DND-41 (cell line): ENCODE measurements around the gene MICB.
A peak's percentile ranks its signal among the peaks of the same experiment; 100 is the strongest.

ENCODE experiments used
- ATAC-seq: fragments of 200-7000 bp; cut with Tn5 transposase; 3 replicates; pipeline ENCODE4 v1.9.1; 2021; ENCODE audit warnings: low read depth; ENCODE audit not compliant: insufficient read depth
- DNase-seq: peaks from one replicate; pipeline ENCODE4 v3.0.0-alpha.2; 2020
- H2AFZ ChIP-seq: 2 replicates; pipeline ENCODE4 v1.6.0; 2012; ENCODE audit warnings: low read depth, low read length
- H3K27ac ChIP-seq: 2 replicates; pipeline ENCODE4 v1.5.1; 2012; ENCODE audit warnings: low read length, inconsistent platforms
- H3K27me3 ChIP-seq: fragments of 200-600 bp; sonication (generic); 2 replicates; pipeline ENCODE4 v1.6.0; 2012; ENCODE audit warnings: low read length, mild to moderate bottlenecking, inconsistent platforms; ENCODE audit not compliant: insufficient read depth, poor library complexity
- H3K36me3 ChIP-seq: 2 replicates; pipeline ENCODE4 v1.5.1; 2012; ENCODE audit warnings: low read length, inconsistent platforms; ENCODE audit not compliant: insufficient read depth
- H3K4me1 ChIP-seq: 2 replicates; pipeline ENCODE4 v1.5.1; 2012; ENCODE audit warnings: mild to moderate bottlenecking, low read length; ENCODE audit not compliant: insufficient read depth
- H3K4me2 ChIP-seq: 2 replicates; pipeline ENCODE4 v1.6.0; 2012; ENCODE audit warnings: mild to moderate bottlenecking, moderate library complexity, low read length, inconsistent platforms; ENCODE audit not compliant: insufficient read depth
- H3K4me3 ChIP-seq, 2 experiments: fragments of 200-600 bp in 1 of 2; shearing (Covaris generic) in 1 of 2; 2 replicates each; pipeline ENCODE4 v1.5.1; 2012 to 2016; ENCODE audit warnings: inconsistent platforms in 2 of 2, low read length in 2 of 2, mild to moderate bottlenecking in 2 of 2, low read depth in 1 of 2, moderate library complexity in 1 of 2
- H3K79me2 ChIP-seq: 2 replicates; pipeline ENCODE4 v1.6.0; 2012; ENCODE audit warnings: low read length, inconsistent platforms; ENCODE audit not compliant: insufficient read depth
- H3K9ac ChIP-seq: 2 replicates; pipeline ENCODE4 v1.6.0; 2012; ENCODE audit warnings: low read depth, mild to moderate bottlenecking, inconsistent platforms, low read length, moderate library complexity
- H3K9me3 ChIP-seq: 2 replicates; pipeline ENCODE4 v1.5.1; 2012; ENCODE audit warnings: low read length, moderate library complexity, mild to moderate bottlenecking, inconsistent platforms; ENCODE audit not compliant: insufficient read depth, severe bottlenecking
- H4K20me1 ChIP-seq: 2 replicates; pipeline ENCODE4 v1.6.0; 2012; ENCODE audit warnings: low read length; ENCODE audit not compliant: insufficient read depth
- EZH2 ChIP-seq: IDR thresholded peaks from 3 replicates; pipeline ENCODE4 v1.6.1; 2012; ENCODE audit warnings: borderline replicate concordance, low read depth, mild to moderate bottlenecking, moderate library complexity, low read length, inconsistent platforms; ENCODE audit not compliant: severe bottlenecking
- TF ChIP-seq, protein P1 (sequence below): IDR thresholded peaks from 2 replicates; pipeline ENCODE4 v1.5.1; 2012; ENCODE audit warnings: borderline replicate concordance, low read length, moderate library complexity, mild to moderate bottlenecking; ENCODE audit not compliant: poor library complexity, severe bottlenecking; ENCODE audit errors: extremely low read depth

The MICB gene

DNA sequence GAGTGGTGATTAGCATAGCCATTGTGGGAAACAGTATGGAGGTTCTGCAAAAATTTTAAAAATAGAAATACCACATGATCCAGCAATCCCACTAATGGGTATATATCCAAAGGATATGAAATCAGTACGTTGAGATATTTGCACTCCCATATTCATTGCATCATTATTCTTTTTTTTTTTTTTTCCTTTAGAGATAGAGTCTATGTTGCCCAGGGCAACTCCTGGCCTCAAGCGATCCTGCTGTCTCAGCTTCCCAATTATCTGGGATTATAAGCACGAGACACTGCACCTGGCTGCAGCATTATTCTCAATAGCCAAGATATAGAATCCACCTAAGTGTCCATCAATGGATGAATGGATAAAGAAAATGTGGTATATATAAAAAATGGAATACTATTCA lies 23.9 kb downstream of the MICB start:
- Histone ChIP-seq H3K9ac (no peak overlapping the region), H3K79me2 (no peaks in the 10 kb centered on the region), H3K27me3 (peaks cover 5% of the 10 kb centered on the region), H3K36me3 (no peaks in the 10 kb centered on the region), H3K4me2 (no peak overlapping the region), H3K9me3 (no peaks in the 10 kb centered on the region), H2AFZ (no peak overlapping the region), H3K4me1 (no peaks in the 10 kb centered on the region), H3K4me3 (no peak overlapping the region), H3K27ac (no peak overlapping the region), H4K20me1 (no peaks in the 10 kb centered on the region)
- DNase-seq (no peak), ATAC-seq (no peak)
- no peak for TF ChIP-seq EZH2
- TF ChIP-seq, protein P1, sequence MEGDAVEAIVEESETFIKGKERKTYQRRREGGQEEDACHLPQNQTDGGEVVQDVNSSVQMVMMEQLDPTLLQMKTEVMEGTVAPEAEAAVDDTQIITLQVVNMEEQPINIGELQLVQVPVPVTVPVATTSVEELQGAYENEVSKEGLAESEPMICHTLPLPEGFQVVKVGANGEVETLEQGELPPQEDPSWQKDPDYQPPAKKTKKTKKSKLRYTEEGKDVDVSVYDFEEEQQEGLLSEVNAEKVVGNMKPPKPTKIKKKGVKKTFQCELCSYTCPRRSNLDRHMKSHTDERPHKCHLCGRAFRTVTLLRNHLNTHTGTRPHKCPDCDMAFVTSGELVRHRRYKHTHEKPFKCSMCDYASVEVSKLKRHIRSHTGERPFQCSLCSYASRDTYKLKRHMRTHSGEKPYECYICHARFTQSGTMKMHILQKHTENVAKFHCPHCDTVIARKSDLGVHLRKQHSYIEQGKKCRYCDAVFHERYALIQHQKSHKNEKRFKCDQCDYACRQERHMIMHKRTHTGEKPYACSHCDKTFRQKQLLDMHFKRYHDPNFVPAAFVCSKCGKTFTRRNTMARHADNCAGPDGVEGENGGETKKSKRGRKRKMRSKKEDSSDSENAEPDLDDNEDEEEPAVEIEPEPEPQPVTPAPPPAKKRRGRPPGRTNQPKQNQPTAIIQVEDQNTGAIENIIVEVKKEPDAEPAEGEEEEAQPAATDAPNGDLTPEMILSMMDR = no peak

DNA sequence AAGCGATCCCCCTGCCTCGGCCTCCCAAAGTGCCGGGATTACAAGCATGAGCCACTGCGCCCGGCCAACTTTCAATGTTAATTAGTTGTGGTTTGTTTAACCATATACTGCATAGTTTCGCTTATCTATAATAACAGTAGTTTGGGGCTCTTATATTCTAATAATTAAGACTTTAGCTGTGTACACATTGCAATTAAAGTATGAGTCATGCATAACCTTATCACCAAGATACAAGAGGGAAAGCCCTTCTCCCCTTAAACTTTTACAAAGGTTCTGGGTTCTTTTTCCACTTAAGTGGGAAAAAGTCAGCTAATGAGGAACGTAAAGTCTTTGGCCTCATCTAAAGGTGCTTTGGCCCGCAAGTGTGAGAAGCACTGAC lies 27.6 kb downstream of the MICB start:
- no peak overlapping the region for H2AFZ ChIP-seq
- no peak for DNase-seq
- peaks cover 5% of the 10 kb centered on the region for H3K27me3 ChIP-seq
- no peaks in the 10 kb centered on the region for H3K79me2 ChIP-seq
- no peaks in the 10 kb centered on the region for H3K9me3 ChIP-seq
- no peak overlapping the region for H3K4me2 ChIP-seq
- H3K4me1 ChIP-seq = no peaks in the 10 kb centered on the region
- no peak for TF ChIP-seq EZH2
- H3K4me3 ChIP-seq = no peak overlapping the region
- H3K27ac ChIP-seq = no peak overlapping the region
- ATAC-seq = no peak
- H3K9ac ChIP-seq = no peak overlapping the region
- H3K36me3 ChIP-seq = peaks cover 11% of the 10 kb centered on the region
- H4K20me1 ChIP-seq = peaks cover 17% of the 10 kb centered on the region; the same call in 1 of the 2 replicates

DNA sequence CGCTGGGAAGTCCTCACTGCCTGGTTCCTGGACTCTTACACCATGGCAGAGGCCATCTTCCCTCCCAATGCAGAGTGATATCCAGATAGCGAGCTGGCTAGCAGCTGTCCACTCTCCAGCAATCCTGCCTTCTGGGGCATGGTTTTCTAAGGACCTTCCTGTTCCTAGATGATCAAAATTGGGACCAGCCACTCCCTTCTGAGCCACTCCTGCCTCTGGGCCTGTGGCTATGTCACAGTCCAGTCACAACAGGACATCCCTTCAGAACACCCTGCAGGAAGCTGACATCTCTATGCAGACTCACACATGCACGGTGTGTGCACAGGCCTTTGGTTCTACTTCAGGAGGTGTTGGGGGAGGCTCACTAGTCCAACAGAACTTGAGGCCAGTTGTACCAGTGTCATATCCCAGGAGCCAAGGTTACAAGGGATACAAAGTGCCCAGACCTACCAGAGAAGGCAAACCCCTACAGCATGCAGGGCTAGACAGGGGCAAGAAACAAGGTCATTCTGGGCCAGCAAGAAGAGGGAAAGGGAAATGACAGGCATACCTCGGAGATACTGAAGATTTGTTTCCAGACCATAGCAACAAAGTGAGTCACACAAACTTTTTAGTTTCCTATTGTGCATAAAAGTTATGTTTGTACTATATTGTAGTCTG lies 28.1 kb downstream of the MICB start:
- H3K4me1 ChIP-seq = no peaks in the 10 kb centered on the region
- H3K9me3 ChIP-seq = no peaks in the 10 kb centered on the region
- peaks cover 16% of the 10 kb centered on the region for H3K36me3 ChIP-seq
- H3K4me3 ChIP-seq = no peak overlapping the region
- no peak overlapping the region for H3K9ac ChIP-seq
- no peak overlapping the region for H3K4me2 ChIP-seq
- TF ChIP-seq EZH2 = no peak
- TF ChIP-seq, protein P1 = no peak
- peaks cover 5% of the 10 kb centered on the region for H3K27me3 ChIP-seq
- DNase-seq (no peak), ATAC-seq (no peak)
- H3K79me2 ChIP-seq = no peaks in the 10 kb centered on the region
- no peak overlapping the region for H3K27ac ChIP-seq
- H4K20me1 ChIP-seq = peaks cover 22% of the 10 kb centered on the region; the same call in 1 of the 2 replicates
- no peak overlapping the region for H2AFZ ChIP-seq

DNA sequence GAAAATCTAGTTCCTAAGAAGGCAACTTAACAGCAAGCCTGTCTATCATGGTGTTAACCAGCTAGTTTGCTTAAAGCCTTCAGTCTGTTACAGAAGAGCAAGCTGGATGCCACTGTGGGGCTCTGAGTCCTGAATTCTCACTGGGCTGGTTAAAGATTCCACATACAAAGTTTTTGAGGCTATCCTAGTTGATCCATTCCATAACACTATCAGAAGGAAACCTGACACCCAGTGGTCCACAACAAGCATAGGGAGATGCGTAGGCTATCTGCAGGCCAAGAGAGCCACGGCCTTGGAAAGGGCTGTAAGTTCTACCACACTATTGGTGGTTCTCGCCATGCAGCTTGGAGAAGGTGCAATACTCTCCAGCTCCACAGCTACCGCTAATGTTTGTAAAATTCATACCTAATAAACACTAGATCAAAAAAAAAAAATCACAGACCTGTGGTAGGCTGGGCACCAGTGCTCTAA lies 30.4 kb downstream of the MICB start:
- TF ChIP-seq, protein P1 = peak; percentile 4
- TF ChIP-seq EZH2 = no peak
- DNase-seq (no peak), ATAC-seq (peak; percentile 20)

More for the DNA sequence above, 30.4 kb downstream of the MICB start:
- Histone ChIP-seq H2AFZ (no peak overlapping the region), H3K4me3 (no peak overlapping the region), H4K20me1 (peaks cover 42% of the 10 kb centered on the region), H3K9ac (no peak overlapping the region), H3K9me3 (no peaks in the 10 kb centered on the region), H3K79me2 (peaks cover 3% of the 10 kb centered on the region; the same call in 1 of the 2 replicates), H3K4me1 (no peaks in the 10 kb centered on the region), H3K36me3 (peaks cover 39% of the 10 kb centered on the region), H3K4me2 (no peak overlapping the region), H3K27ac (no peak overlapping the region), H3K27me3 (no peaks in the 10 kb centered on the region)
